ENCODE data around the gene HP1BP3.

HP1BP3 gene

GRCh38 chr1:20711285-20712214 is 75.6 kb downstream of the HP1BP3 start:
- no peak for DNase-seq (ENCODE audit: low read depth)

GRCh38 chr1:20710469-20711284 is 76.4 kb downstream of the HP1BP3 start:
- DNase-seq (ENCODE audit: low read depth), result no peak

- DNase-seq (ENCODE audit: low read depth), result no peak
These were observed 77.2 kb downstream of the HP1BP3 start for GRCh38 chr1:20709868-20710267.

GRCh38 chr1:20708891-20709290 is 78.2 kb downstream of the HP1BP3 start:
- DNase-seq (ENCODE audit: low read depth), result no peak

- DNase-seq (ENCODE audit: low read depth), result no peak
These were observed 79.0 kb downstream of the HP1BP3 start for GRCh38 chr1:20708057-20708456.

- DNase-seq (ENCODE audit: low read depth), result no peak
These were observed 80.3 kb downstream of the HP1BP3 start for GRCh38 chr1:20706841-20707240.

GRCh38 chr1:20705203-20705755 is 81.8 kb downstream of the HP1BP3 start:
- DNase-seq (ENCODE audit: low read depth), result no peak

- DNase-seq (ENCODE audit: low read depth), result no peak
These were observed 82.5 kb downstream of the HP1BP3 start for GRCh38 chr1:20704390-20705202.

GRCh38 chr1:20703124-20703756 is 83.9 kb downstream of the HP1BP3 start:
- DNase-seq (ENCODE audit: low read depth), result no peak

- peak; percentile 33 for DNase-seq (ENCODE audit: low read depth)
These were observed 84.7 kb downstream of the HP1BP3 start for GRCh38 chr1:20702416-20702815.

GRCh38 chr1:20701847-20702246 is 85.3 kb downstream of the HP1BP3 start:
- no peak for DNase-seq (ENCODE audit: low read depth)

GRCh38 chr1:20701446-20701845 is 85.7 kb downstream of the HP1BP3 start:
- DNase-seq (ENCODE audit: low read depth), result no peak

- DNase-seq (ENCODE audit: low read depth), result no peak
These were observed 86.4 kb downstream of the HP1BP3 start for GRCh38 chr1:20700636-20701215.

GRCh38 chr1:20699558-20699957 is 87.5 kb downstream of the HP1BP3 start:
- no peak for DNase-seq (ENCODE audit: low read depth)

GRCh38 chr1:20698195-20698910 is 88.8 kb downstream of the HP1BP3 start:
- DNase-seq (ENCODE audit: low read depth), result peak; percentile 41

- DNase-seq (ENCODE audit: low read depth), result no peak
These were observed 89.5 kb downstream of the HP1BP3 start for GRCh38 chr1:20697563-20697962.

GRCh38 chr1:20696397-20697333 is 90.4 kb downstream of the HP1BP3 start:
- DNase-seq (ENCODE audit: low read depth), result peak; percentile 90

- DNase-seq (ENCODE audit: low read depth), result no peak
These were observed 91.6 kb downstream of the HP1BP3 start for GRCh38 chr1:20695515-20695914.

GRCh38 chr1:20693623-20694022 is 93.5 kb downstream of the HP1BP3 start:
- DNase-seq (ENCODE audit: low read depth), result no peak

Data from iris pigment epithelial cell (primary cell).